ENCODE measurements around the gene FGFR2. TPM values are rescaled to one million over a fixed set of nuclear protein-coding genes. Genes with fewer than 3 reads are reported as not detected.
A peak's percentile ranks its signal among the peaks of the same experiment; 100 is the strongest.

Gene FGFR2
- total RNA-seq, 1 experiment from 2014 or later, result 19.7 TPM

DNA sequence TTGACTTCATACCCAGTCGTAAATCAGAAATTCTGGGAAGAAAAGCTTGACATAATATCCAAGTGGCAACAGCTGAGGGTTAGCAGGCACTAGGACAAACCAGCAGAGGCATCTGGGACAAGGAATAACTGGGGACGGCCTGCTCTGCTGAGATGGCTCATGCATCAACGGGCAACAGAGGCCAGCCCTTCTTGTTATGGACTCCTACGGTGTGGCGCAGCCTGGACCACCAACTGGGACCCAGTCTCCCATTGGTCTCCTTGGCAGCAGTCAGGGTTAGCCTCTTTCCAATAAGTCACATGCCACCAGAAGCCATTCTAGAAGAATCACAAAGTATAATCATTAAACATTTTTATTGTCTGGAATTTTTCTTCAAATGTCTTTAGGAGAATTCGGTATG, 15.0 kb downstream of the FGFR2 start (continued):
- TF ChIP-seq TCF7L2 (IDR thresholded peaks at IDR 0.05; ENCODE audit: borderline replicate concordance, extremely low read depth, insufficient read depth, insufficient read length) (no peak), RAD21 (IDR thresholded peaks at IDR 0.05; ENCODE audit: low read depth) (no peak), MAX (IDR thresholded peaks at IDR 0.05) (no peak), YY1 (IDR thresholded peaks at IDR 0.05; ENCODE audit: extremely low read depth, insufficient replicate concordance, low read depth, low read length) (no peak)

GRCh38 chr10:121580276-121581116, 17.7 kb downstream of the FGFR2 start:
- no TSS peak for BruUV-seq (replicated peaks)
- ChIA-PET RAD21 (ENCODE audit: low non-redundant PET in 1 of 2, low total read pairs in 2 of 2, uncharacterized antibody in 2 of 2, unreplicated experiment in 2 of 2) (no interaction called here), CTCF (no interaction called here), POLR2A (no interaction called here)
- Histone ChIP-seq H3K79me2 (ENCODE audit: insufficient read depth, low read length) (no peaks in the 10 kb centered on the region), H3K4me3 (replicated peaks in 1 of 2; ENCODE audit: low read depth in 1 of 2, low read length in 2 of 2) (no peak overlapping the region), H3K9ac (ENCODE audit: low read length) (no peak overlapping the region), H3K4me2 (ENCODE audit: low read length) (peak overlapping the region; percentile 50), H3K9me3 (ENCODE audit: control insufficient read depth in 1 of 2, insufficient read depth in 1 of 2, low read depth in 1 of 2, low read length in 2 of 2) (no peaks in the 10 kb centered on the region), H3K9me2 (ENCODE audit: insufficient read depth) (no peaks in the 10 kb centered on the region), H3K36me3 (ENCODE audit: control insufficient read depth in 1 of 2, insufficient read depth in 2 of 2, low read length in 2 of 2) (no peaks in the 10 kb centered on the region), H3K4me1 (ENCODE audit: control insufficient read depth in 1 of 2, insufficient read depth in 2 of 2, low read length in 2 of 2) (peaks cover 5 to 20% of the 10 kb centered on the region in 2 experiments), H2AFZ (ENCODE audit: low read depth, low read length, poor library complexity, severe bottlenecking) (no peak overlapping the region), H3K27me3 (ENCODE audit: insufficient read depth, low read length) (no peaks in the 10 kb centered on the region), H3K27ac (ENCODE audit: low read depth, low read length) (no peak overlapping the region), H4K20me1 (ENCODE audit: insufficient read depth) (no peaks in the 10 kb centered on the region)
- no peak for DNase-seq (ENCODE audit: low read depth, low spot score)
- intact Hi-C loops (cut with micrococcal nuclease), result no loop called here
- TF ChIP-seq JUND (IDR thresholded peaks at IDR 0.05) (no peak), ELF1 (IDR thresholded peaks at IDR 0.05; ENCODE audit: borderline replicate concordance, low read depth) (no peak), REST (IDR thresholded peaks at IDR 0.05; ENCODE audit: low read depth) (no peak), POLR2AphosphoS5 (IDR thresholded peaks at IDR 0.05; ENCODE audit: low read depth, low read length) (no peak), EGR1 (IDR thresholded peaks at IDR 0.05; ENCODE audit: low read depth) (no peak), ZBTB33 (IDR thresholded peaks at IDR 0.05; ENCODE audit: extremely low read depth, insufficient replicate concordance, low read length) (no peak), CBX3 (IDR thresholded peaks at IDR 0.05; ENCODE audit: low read depth) (no peak), CEBPB (IDR thresholded peaks at IDR 0.05; ENCODE audit: low read depth) (no peak), EZH2phosphoT487 (IDR thresholded peaks at IDR 0.05; ENCODE audit: borderline replicate concordance) (no peak), EZH2 (IDR thresholded peaks at IDR 0.05) (no peak), ZFX (IDR thresholded peaks at IDR 0.05) (no peak), TCF7L2 (IDR thresholded peaks at IDR 0.05; ENCODE audit: borderline replicate concordance, extremely low read depth, insufficient read depth, insufficient read length) (no peak), SP1 (IDR thresholded peaks at IDR 0.05; ENCODE audit: low read depth) (no peak), MAX (IDR thresholded peaks at IDR 0.05) (no peak), RAD21 (IDR thresholded peaks at IDR 0.05; ENCODE audit: low read depth) (no peak)
- TF ChIP-seq, protein P1, sequence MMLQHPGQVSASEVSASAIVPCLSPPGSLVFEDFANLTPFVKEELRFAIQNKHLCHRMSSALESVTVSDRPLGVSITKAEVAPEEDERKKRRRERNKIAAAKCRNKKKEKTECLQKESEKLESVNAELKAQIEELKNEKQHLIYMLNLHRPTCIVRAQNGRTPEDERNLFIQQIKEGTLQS (IDR thresholded peaks at IDR 0.05), result no peak
- no peak for ATAC-seq
